Measurements from ENCODE around the gene ILF2.

The ILF2 gene

GRCh38 chr1:153619171-153619570, 51.6 kb downstream of the ILF2 start:
- peaks cover 13% of the 10 kb centered on the region for H3K4me1 ChIP-seq (ENCODE audit: insufficient read depth, low read length)

GRCh38 chr1:153617663-153618062, 53.1 kb downstream of the ILF2 start:
- Histone ChIP-seq H3K27me3 (ENCODE audit: insufficient read depth, low read length) (no peaks in the 10 kb centered on the region), H3K9ac (ENCODE audit: low read depth, low read length) (no peak overlapping the region), H3K36me3 (ENCODE audit: insufficient read depth, low read depth, low read length) (peaks cover 23% of the 10 kb centered on the region), H3K4me3 (ENCODE audit: low read length) (no peak overlapping the region), H3K9me3 (ENCODE audit: insufficient read depth, low read depth, low read length) (no peaks in the 10 kb centered on the region), H3K27ac (ENCODE audit: low read length) (no peak overlapping the region), H3K4me1 (ENCODE audit: insufficient read depth, low read length) (peaks cover 5% of the 10 kb centered on the region; the same call in 1 of the 2 replicates)

More at GRCh38 chr1:153619171-153619570, 51.6 kb downstream of the ILF2 start:
- Histone ChIP-seq H3K9me3 (ENCODE audit: insufficient read depth, low read depth, low read length) (no peaks in the 10 kb centered on the region), H3K9ac (ENCODE audit: low read depth, low read length) (no peak overlapping the region), H3K36me3 (ENCODE audit: insufficient read depth, low read depth, low read length) (peaks cover 32% of the 10 kb centered on the region), H3K27me3 (ENCODE audit: insufficient read depth, low read length) (no peaks in the 10 kb centered on the region), H3K4me3 (ENCODE audit: low read length) (no peak overlapping the region), H3K27ac (ENCODE audit: low read length) (no peak overlapping the region)

DNA sequence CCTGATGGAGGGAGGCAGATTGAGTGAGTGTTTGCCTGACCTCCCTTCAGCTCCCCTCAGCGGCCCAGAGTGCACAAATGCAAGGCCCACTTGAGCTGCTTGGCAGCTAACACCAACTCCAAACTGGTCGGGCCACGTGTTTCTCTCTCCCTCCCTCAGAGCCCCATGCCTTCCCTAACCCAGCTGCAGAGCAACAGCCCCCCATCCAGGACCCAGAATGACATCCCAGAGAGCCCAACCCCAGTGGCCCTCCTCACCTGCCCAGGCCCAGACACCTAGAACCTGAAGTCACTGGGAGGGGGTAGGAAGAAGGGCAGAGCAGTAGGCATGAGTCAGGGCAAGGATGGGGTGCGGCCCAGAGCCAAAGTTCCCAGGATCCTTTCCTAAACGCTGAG, 53.9 kb downstream of the ILF2 start:
- no peak overlapping the region for H3K27ac ChIP-seq (ENCODE audit: low read length)
- H3K4me1 ChIP-seq (ENCODE audit: insufficient read depth, low read length), result peaks cover 10% of the 10 kb centered on the region; the same call in 1 of the 2 replicates

GRCh38 chr1:153616144-153616916, 54.5 kb downstream of the ILF2 start, which contains the start of gene S100A14:
TSS of gene S100A14 (minus strand) at chr1:153616325. CDS start at chr1:153615858, 467 bp downstream.
- Histone ChIP-seq H3K9me3 (ENCODE audit: insufficient read depth, low read depth, low read length) (no peaks in the 10 kb centered on the region), H3K4me1 (ENCODE audit: insufficient read depth, low read length) (peaks cover 10% of the 10 kb centered on the region; the same call in 1 of the 2 replicates), H3K36me3 (ENCODE audit: insufficient read depth, low read depth, low read length) (peaks cover 13% of the 10 kb centered on the region), H3K27ac (ENCODE audit: low read length) (no peak within 1 kb of the TSS), H3K4me3 (ENCODE audit: low read length) (no peak within 1 kb of the TSS), H3K27me3 (ENCODE audit: insufficient read depth, low read length) (no peaks in the 10 kb centered on the region), H3K9ac (ENCODE audit: low read depth, low read length) (no peak within 1 kb of the TSS)

More for the DNA sequence above, 53.9 kb downstream of the ILF2 start:
- Histone ChIP-seq H3K4me3 (ENCODE audit: low read length) (no peak overlapping the region), H3K9me3 (ENCODE audit: insufficient read depth, low read depth, low read length) (no peaks in the 10 kb centered on the region), H3K36me3 (ENCODE audit: insufficient read depth, low read depth, low read length) (peaks cover 16% of the 10 kb centered on the region), H3K9ac (ENCODE audit: low read depth, low read length) (no peak overlapping the region), H3K27me3 (ENCODE audit: insufficient read depth, low read length) (no peaks in the 10 kb centered on the region)

GRCh38 chr1:153615406-153615805, 55.4 kb downstream of the ILF2 start:
- Histone ChIP-seq H3K4me3 (ENCODE audit: low read length) (no peak overlapping the region), H3K9ac (ENCODE audit: low read depth, low read length) (no peak overlapping the region)

DNA sequence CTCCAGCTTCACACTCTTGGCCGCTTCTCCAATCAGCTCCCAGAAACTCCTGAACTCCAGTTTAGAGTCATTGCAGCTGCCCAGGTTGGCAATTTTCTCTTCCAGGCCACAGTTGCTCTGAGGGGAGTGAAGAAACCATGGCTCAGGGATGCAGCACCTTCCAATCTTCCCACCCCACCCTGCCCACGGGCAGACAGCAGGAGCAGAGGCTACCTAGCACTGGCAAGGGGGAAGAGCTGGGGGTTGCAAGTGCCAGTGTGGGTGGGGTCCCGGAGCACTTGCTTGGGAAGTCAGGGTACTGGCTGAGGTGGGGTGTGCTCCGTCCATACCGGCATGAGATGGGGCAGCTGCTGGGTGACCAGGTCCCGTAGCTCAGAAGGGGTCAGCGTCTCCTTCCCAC, 55.9 kb downstream of the ILF2 start:
- Histone ChIP-seq H3K9me3 (ENCODE audit: insufficient read depth, low read depth, low read length) (no peaks in the 10 kb centered on the region), H3K4me3 (ENCODE audit: low read length) (no peak overlapping the region), H3K27me3 (ENCODE audit: insufficient read depth, low read length) (no peaks in the 10 kb centered on the region), H3K36me3 (ENCODE audit: insufficient read depth, low read depth, low read length) (peaks cover 5% of the 10 kb centered on the region; the same call in 1 of the 2 replicates), H3K27ac (ENCODE audit: low read length) (no peak overlapping the region), H3K9ac (ENCODE audit: low read depth, low read length) (no peak overlapping the region), H3K4me1 (ENCODE audit: insufficient read depth, low read length) (peaks cover 12% of the 10 kb centered on the region)

More at GRCh38 chr1:153615406-153615805, 55.4 kb downstream of the ILF2 start:
- H3K27ac ChIP-seq (ENCODE audit: low read length), result no peak overlapping the region
- peaks cover 10% of the 10 kb centered on the region; the same call in 1 of the 2 replicates for H3K4me1 ChIP-seq (ENCODE audit: insufficient read depth, low read length)
- peaks cover 8% of the 10 kb centered on the region for H3K36me3 ChIP-seq (ENCODE audit: insufficient read depth, low read depth, low read length)
- H3K27me3 ChIP-seq (ENCODE audit: insufficient read depth, low read length), result no peaks in the 10 kb centered on the region
- no peaks in the 10 kb centered on the region for H3K9me3 ChIP-seq (ENCODE audit: insufficient read depth, low read depth, low read length)

DNA sequence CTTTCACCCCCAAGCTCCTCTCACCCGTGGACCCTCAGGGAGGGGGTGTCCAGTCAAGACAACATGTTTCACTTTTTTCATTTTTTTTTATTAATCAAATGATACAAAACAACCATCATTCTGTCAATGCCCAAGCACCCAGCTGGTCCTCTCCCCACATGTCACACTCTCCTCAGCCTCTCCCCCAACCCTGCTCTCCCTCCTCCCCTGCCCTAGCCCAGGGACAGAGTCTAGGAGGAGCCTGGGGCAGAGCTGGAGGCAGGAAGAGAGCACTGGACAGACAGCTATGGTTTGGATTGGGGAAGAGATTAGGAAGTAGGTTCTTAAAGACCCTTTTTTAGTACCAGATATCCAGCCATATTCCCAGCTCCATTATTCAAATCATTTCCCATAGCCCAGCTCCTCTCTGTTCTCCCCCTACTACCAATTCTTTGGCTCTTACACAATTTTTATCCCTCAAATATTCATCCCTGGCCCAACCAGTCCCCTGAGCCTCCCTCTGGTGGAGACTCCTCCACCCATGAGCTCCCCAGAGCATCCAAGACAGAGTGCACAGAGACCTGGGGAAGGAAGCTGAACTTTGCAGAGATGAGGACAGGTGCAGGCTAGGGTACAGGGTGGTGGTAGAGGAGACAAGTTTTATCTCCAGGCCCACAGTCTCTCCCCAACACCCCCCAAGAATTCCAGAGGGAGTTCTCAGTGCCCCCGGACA, 56.4 kb downstream of the ILF2 start:
- H3K4me1 ChIP-seq (ENCODE audit: insufficient read depth, low read length), result peaks cover 18% of the 10 kb centered on the region
- no peak overlapping the region for H3K4me3 ChIP-seq (ENCODE audit: low read length)
- no peaks in the 10 kb centered on the region for H3K27me3 ChIP-seq (ENCODE audit: insufficient read depth, low read length)
- H3K27ac ChIP-seq (ENCODE audit: low read length), result no peak overlapping the region
- peaks cover 5% of the 10 kb centered on the region; the same call in 1 of the 2 replicates for H3K36me3 ChIP-seq (ENCODE audit: insufficient read depth, low read depth, low read length)
- H3K9ac ChIP-seq (ENCODE audit: low read depth, low read length), result no peak overlapping the region
- H3K9me3 ChIP-seq (ENCODE audit: insufficient read depth, low read depth, low read length), result no peaks in the 10 kb centered on the region

DNA sequence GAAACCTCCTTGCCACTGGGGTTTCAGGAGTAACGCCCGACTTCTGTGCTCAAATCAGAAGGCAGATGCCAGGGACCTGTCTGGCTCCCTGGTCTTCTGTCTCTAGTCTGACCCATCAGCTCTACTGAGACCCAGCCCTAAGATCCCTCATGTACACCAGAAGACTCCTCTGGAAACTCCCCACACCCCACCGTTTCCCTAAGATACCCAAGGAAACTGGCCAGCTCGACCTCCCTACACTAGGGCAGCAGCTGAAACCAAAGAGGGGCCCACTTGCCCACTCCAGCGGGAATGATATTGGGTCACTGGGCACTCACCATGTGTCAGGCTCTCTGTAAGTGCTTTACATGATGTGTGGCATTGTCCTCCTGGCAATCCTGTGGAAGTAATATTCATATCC, 57.4 kb downstream of the ILF2 start:
- Histone ChIP-seq H3K27ac (ENCODE audit: low read length) (no peak overlapping the region), H3K4me1 (ENCODE audit: insufficient read depth, low read length) (peaks cover 26% of the 10 kb centered on the region), H3K9me3 (ENCODE audit: insufficient read depth, low read depth, low read length) (no peaks in the 10 kb centered on the region), H3K36me3 (ENCODE audit: insufficient read depth, low read depth, low read length) (0 out of 2 replicates have a peak, but pooled peaks cover under 1% of the 10 kb centered on the region), H3K27me3 (ENCODE audit: insufficient read depth, low read length) (no peaks in the 10 kb centered on the region), H3K9ac (ENCODE audit: low read depth, low read length) (no peak overlapping the region), H3K4me3 (ENCODE audit: low read length) (0 out of 2 replicates have a peak overlapping the region, but pooled peaks have one; percentile 53)

- Histone ChIP-seq H3K27ac (ENCODE audit: low read length) (no peak within 1 kb of the TSS), H3K4me1 (ENCODE audit: insufficient read depth, low read length) (peaks cover 27% of the 10 kb centered on the region), H3K36me3 (ENCODE audit: insufficient read depth, low read depth, low read length) (no peaks in the 10 kb centered on the region), H3K9ac (ENCODE audit: low read depth, low read length) (peak within 1 kb of the TSS; percentile 41; the same call in 1 of the 2 replicates), H3K9me3 (ENCODE audit: insufficient read depth, low read depth, low read length) (no peaks in the 10 kb centered on the region), H3K27me3 (ENCODE audit: insufficient read depth, low read length) (no peaks in the 10 kb centered on the region), H3K4me3 (ENCODE audit: low read length) (peak within 1 kb of the TSS; percentile 53; the same call in 1 of the 2 replicates)
Observed at GRCh38 chr1:153612755-153613331, 58.0 kb downstream of the ILF2 start, which contains the start of gene S100A16. TSS of gene S100A16 (minus strand) at chr1:153613137. CDS start at chr1:153608151, 4,986 bp downstream.

DNA sequence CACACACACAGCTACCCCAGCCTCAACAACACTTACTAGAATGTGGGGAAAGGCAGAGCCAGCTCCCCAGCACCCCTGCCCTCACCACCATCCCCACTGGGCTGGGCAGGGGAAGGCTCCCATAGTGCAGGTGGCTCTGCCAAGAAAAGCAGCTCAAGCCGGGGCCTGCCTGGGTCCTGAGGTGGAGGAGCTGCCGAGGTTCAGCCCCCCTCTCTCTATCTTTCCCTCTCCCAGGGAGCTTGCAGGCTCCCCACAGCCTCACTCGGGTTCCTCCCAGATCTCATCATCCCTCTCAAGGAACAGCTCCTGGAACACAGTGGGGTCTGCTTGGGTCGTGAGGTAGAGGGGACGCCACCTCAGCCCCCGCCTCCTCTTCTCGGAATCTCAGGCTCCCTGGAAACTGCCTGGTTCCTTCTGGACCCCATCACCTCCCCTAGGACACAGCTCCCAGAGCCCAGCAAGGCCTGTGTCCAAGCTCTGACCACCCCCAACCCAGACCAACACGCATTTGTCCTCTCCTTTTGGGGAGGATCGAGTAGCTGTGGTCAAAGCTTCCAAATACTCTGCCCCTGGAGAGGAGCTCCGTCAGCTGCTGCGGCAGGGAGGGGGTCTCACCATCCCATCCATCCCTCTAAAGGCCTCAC, 58.6 kb downstream of the ILF2 start:
- Histone ChIP-seq H3K36me3 (ENCODE audit: insufficient read depth, low read depth, low read length) (no peaks in the 10 kb centered on the region), H3K9me3 (ENCODE audit: insufficient read depth, low read depth, low read length) (no peaks in the 10 kb centered on the region), H3K9ac (ENCODE audit: low read depth, low read length) (peak overlapping the region; percentile 41; the same call in 1 of the 2 replicates), H3K4me3 (ENCODE audit: low read length) (peak overlapping the region; percentile 53; the same call in 1 of the 2 replicates), H3K27me3 (ENCODE audit: insufficient read depth, low read length) (no peaks in the 10 kb centered on the region), H3K27ac (ENCODE audit: low read length) (no peak overlapping the region), H3K4me1 (ENCODE audit: insufficient read depth, low read length) (peaks cover 27% of the 10 kb centered on the region)
